GM13977 (cell line): ENCODE measurements around the gene EPHX1.

ENCODE experiments used
- DNase-seq: peaks from one replicate; pipeline ENCODE4 v3.0.0; 2012; ENCODE audit warnings: low spot score
- in situ Hi-C: fragments of 300-500 bp; cut with MboI; formaldehyde crosslinking; loops from one replicate; pipeline ENCODE4 v1.12.0; 2022; ENCODE audit warnings: low sequenced_read_pairs, low pct_unique_long_range_greater_than_20kb, mixed read lengths, inconsistent platforms; ENCODE audit not compliant: unreplicated experiment
- TF ChIP-seq, protein P1 (sequence below): IDR thresholded peaks from 2 replicates; pipeline ENCODE4 v1.5.1; 2012; ENCODE audit warnings: mild to moderate bottlenecking, control low read depth; ENCODE audit not compliant: insufficient read depth; ENCODE audit errors: extremely low read depth, missing control alignments

The EPHX1 gene

DNA sequence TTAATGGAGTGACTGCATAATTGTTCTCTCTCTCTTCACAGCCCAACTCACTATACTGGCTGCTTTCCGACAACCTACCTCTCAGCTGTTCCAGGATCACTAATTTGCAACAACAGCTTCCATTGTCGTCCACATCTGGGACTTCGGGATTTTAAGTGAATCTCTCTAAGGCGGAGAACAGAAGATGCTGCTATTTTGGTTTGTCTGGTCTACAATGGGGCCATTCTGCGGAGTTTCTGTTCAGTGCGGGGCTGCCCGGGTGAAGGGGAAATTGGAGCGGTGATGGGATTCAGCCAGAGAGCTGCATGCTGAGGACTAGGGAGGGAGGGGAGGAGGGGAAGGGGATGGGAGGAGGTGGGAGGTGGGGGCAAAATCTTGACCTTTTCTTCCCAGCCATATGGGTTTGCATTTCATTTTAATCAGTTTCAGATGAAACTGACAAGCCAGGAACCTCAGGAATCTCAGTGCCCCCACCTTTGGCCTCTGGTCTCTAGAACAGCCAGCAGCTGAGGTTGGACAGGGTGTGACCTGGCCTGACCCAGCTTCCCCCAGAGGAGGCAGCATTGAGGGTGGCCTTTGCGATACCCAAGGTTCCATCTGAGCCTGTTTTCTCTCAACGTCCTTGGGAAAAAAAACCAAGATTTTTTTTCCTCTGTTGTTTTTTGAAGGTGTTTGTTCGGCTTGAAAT, 39.2 kb upstream of the EPHX1 start:
- in situ Hi-C loops = no loop called here
- TF ChIP-seq, protein P1, sequence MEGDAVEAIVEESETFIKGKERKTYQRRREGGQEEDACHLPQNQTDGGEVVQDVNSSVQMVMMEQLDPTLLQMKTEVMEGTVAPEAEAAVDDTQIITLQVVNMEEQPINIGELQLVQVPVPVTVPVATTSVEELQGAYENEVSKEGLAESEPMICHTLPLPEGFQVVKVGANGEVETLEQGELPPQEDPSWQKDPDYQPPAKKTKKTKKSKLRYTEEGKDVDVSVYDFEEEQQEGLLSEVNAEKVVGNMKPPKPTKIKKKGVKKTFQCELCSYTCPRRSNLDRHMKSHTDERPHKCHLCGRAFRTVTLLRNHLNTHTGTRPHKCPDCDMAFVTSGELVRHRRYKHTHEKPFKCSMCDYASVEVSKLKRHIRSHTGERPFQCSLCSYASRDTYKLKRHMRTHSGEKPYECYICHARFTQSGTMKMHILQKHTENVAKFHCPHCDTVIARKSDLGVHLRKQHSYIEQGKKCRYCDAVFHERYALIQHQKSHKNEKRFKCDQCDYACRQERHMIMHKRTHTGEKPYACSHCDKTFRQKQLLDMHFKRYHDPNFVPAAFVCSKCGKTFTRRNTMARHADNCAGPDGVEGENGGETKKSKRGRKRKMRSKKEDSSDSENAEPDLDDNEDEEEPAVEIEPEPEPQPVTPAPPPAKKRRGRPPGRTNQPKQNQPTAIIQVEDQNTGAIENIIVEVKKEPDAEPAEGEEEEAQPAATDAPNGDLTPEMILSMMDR = no peak

DNA sequence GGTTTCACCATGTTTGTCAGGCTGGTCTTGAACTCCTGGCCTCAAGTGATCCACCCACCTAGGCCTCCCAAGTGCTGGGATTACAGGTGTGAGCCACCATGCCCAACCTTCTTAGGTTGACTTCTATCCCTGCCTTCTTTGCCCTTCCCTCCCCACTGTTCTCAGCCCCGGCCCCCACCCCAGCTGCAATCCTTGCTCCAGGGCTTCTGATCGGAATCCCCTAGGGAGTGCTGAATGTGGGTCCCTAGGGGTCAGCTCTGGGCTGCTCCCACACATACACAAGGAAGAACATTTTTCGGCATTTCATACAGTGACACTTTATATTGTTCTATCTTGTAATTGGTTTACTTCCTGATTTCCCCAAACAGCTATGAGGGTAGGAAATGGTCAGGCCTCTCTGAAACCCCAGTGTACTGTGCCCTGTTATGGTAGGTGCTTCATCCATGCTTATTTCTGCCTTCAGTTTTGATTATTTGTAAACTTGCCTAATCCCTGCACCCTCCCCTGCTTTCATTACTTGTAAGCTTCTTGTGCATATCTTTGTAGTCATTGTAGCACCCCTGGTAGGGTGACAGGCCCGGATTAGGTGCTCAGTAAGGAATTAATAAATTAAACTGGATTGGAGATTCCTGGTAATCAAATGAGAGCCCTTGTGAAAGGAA, 38.1 kb upstream of the EPHX1 start:
- DNase-seq = no peak
- in situ Hi-C loops = no loop called here
- TF ChIP-seq, protein P1 = no peak

More for the DNA sequence above, 39.2 kb upstream of the EPHX1 start:
- DNase-seq = no peak

DNA sequence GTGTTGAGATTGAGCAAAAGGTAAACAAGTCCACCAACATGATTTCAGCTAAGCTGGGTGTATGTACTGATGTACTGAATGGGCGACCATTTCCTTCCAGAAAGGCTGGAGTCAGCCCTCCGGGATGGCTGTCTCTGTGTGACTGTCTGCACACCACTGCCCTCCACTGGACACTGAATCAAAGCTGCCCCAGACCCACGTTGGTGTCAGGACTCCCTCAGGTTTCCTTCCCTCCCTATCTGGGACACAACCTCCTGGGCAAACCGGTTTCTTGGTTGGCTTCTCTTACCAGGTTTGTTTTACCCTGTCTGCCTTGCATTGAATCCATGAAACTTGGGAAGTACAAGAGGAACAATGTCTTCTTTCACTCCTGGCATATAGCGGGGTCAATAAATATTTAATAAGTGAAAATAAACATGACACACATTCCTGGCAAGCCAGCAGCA, 37.6 kb upstream of the EPHX1 start:
- DNase-seq = peak; percentile 52
- TF ChIP-seq, protein P1 = peak; percentile 65
- in situ Hi-C loops = no loop called here

DNA sequence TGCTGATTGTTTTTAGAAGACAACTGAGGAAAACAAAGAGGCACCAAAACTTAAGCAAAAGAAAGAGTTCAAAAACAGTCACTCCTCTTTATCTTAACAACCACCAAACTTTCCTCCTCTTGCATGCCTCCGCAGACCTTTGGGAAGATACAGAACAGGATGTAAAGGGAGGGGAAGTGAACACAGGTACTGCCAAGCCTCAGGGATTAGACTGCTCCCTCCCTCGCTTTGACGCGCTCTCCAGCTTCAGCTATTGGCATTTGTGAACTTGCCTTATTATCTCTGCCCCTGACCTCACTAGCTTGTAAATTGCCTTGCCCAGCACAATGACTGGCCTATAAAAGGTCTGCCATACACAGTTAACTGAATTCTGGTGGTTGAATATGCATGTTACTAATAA, 37.1 kb upstream of the EPHX1 start:
- DNase-seq = no peak
- TF ChIP-seq, protein P1 = no peak
- in situ Hi-C loops = no loop called here

DNA sequence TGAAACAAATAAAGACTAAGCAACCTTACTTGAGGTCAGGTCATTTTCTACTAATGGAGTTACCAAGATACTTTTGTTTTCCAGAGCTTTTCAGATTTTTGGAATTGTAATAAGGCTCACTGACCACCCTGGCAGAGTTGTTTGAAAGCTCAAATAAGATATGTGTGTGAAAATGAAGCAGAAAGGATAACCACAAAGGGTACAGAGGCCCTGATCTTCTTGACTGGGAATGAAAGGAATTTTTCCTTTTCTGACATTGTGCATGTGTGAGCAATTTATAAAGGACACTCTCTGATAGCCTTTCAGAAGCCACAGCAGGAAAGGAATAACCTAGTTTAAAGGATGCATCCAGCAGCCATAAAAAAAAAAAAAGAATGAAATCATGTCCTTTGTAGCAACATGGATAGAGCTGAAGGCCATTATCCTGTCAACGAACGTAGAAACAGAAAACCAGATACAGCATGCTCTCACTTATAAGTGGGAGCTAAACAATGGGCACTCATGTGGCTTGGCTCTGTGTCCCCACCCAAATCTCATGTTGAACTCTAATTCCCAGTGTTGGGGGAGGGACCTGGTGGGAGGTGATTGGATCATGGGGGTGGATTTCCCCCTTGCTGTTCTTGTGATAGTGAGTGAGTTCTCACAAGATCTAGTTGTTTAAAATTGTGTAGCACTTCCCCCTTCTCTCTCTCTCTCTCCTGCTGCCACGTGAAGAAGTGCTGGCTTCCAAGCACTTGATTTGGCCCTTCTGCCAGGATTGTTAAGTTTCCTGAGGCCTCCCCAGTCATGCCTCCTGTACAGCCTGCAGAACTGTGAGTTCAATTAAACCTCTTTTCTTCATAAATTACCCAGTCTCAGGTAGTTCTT, 35.4 kb upstream of the EPHX1 start:
- DNase-seq = no peak
- TF ChIP-seq, protein P1 = no peak
- in situ Hi-C loops = no loop called here

DNA sequence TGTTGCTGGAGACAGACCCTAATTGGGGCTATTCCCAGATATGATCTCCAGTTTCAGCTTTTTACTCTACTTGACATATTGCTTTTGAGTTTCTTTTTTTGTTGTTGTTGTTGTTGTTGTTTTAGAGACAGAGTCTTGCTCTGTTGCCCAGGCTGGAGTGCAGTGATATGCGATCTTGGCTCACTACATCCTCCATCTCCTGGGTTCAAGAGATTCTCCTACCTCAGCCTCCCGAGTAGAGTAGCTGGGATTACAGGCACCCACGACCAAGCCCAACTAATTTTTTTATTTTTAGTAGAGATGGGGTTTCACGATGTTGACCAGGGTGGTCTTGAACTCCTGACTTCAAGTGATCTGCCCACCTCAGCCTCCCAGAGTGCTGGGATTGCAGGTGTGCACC, 33.6 kb upstream of the EPHX1 start:
- DNase-seq = no peak
- in situ Hi-C loops = no loop called here
- TF ChIP-seq, protein P1 = no peak
